NCI-H345 treated with DMSO at 0.1 percent for 48 hours (cell line): ENCODE measurements around the gene SGCA.

Experiments
- DNase-seq: peaks from one replicate; lab custom pipeline; 2025; ENCODE audit not compliant: unreplicated experiment; lab: John Stamatoyannopoulos, UW

SGCA gene

DNA sequence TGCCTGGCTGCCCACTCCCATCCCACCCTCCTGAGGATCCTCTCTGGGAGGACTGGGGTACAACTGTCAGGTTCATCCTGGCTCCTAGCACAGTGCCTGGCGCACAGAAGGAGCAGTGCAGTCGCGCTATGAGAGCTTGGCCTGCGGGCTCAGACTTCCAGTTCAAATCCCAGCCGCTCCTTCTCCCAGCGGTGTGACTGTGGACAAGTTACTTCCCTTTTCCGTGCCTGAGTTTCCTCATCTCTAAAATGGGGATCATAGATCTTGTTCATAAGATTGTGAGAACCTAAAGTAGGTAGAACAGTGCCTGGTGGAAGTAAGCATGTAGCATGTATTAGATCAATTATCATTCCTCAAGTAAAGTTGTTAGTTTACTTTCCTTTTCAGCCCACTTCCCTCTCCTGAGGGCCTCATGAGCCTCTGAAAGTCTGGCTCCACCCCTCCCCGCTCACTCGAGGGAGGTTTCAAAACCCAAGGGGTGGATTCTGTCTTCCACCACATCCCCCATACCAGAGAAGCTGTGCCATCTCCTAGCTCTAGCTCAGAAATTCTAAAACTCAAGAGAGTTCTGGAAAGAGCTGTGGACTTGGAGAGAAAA lies 55.6 kb downstream of the SGCA start:
- DNase-seq = no peak

DNA sequence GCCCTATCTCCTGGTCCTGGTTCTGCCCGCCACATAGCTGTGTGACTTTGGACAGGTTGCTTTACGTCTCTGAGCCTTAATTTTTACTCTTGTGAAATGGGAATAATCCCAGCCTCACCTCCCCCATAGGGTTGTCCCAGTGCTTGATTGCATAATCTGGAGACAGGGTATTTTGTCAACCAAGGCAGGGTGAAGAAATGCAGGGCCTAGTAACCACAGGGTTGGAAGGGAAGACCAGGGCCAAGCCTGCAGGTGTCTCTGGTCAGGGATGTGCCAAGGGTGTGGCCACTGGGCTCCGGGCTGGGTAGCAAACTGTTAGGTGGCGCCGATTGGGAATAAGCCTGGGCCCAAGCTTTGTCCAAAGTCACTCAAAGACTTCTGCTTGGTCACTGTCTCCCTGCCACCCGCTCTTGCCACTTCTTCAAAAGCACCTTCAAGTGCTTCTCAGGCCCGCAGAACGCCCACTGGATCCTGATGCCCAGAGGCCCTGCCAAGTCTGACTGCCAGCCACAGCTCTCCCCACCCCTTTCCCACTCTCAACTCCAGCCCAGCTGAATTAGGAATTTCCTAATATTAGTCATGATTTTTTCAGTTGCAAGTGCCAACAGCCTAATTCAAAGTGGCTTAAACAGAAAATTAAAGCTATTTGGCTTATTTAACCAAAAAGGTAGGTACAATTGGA lies 56.2 kb downstream of the SGCA start:
- DNase-seq = no peak

DNA sequence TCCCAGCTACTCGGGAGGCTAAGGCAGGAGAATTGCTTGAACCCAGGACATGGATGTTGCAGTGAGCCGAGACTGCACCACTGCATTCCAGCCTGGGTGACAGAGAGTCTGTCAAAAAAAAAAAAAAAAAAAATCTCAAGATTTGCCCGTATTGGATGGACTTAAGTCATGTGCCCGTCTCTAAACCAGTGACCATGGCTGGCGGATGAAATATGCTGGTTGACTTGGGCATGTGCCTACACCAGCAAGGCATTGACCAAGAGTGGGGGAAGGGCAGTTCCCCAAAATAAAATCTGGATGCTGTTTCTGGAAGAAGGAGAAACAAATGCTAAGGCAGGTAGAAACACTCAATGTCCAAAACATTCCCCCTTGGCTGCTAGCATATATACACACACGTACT lies 57.1 kb downstream of the SGCA start:
- no peak for DNase-seq
